Endothelial cell of umbilical vein (primary cell): ENCODE results near the gene KLC3. TPM values are rescaled to one million over a fixed set of nuclear protein-coding genes. Genes with fewer than 3 reads are reported as not detected.
"Not testable (repeated sequence)": the region's sequence is repeated elsewhere in the genome, so short reads cannot be mapped to it uniquely, and the experiment has no call there.

ENCODE experiments used
- BruUV-seq: library from RNA; stranded (reverse); fragments of 400-500 nt; replicated peaks from 2 replicates; lab custom pipeline; 2021; lab: Mats Ljungman, UMichigan
- CTCF ChIA-PET: fragments of 300-600, 350-600 bp; sonication (Branson Sonifier 250); formaldehyde crosslinking; loops from one replicate; lab custom pipeline; 2021; ENCODE audit warnings: antibody characterized with exemption, inconsistent platforms; lab: Charles Lee
- POLR2A ChIA-PET: fragments of 300-600, 350-600 bp; sonication (Branson Sonifier 250); formaldehyde crosslinking; loops from one replicate; lab custom pipeline; 2021; ENCODE audit warnings: antibody characterized with exemption, inconsistent platforms; lab: Charles Lee
- DNase-seq: peaks from one replicate; pipeline ENCODE4 v3.0.0-alpha.2; 2011; ENCODE audit warnings: low read depth, low spot score
- FAIRE-seq: peaks from 2 replicates; lab custom pipeline; 2011; peaks lifted over from hg19 to GRCh38; lab: Jason Lieb, UNC
- H2AFZ ChIP-seq: 2 replicates; pipeline ENCODE4 v1.6.0; 2012; ENCODE audit warnings: low read depth, low read length, control low read depth, inconsistent platforms
- H3K27ac ChIP-seq: 2 replicates; pipeline ENCODE4 v1.5.1; 2011; ENCODE audit warnings: low read depth, mild to moderate bottlenecking, control low read depth, low read length, moderate library complexity; ENCODE audit not compliant: insufficient read depth
- H3K27me3 ChIP-seq, 2 experiments: 2 replicates each; pipeline versions ENCODE4 v1.6.0 to v1.6.1; 2011; ENCODE audit warnings: low read length in 2 of 2, mixed read lengths in 1 of 2; ENCODE audit not compliant: control insufficient read depth in 2 of 2, insufficient read depth in 2 of 2
- H3K36me3 ChIP-seq, 2 experiments: 2 replicates in 1 of 2; 3 replicates in 1 of 2; pipeline ENCODE4 v1.5.1; 2011; ENCODE audit warnings: low read length in 2 of 2, mild to moderate bottlenecking in 1 of 2, moderate library complexity in 1 of 2; ENCODE audit not compliant: control insufficient read depth in 2 of 2, insufficient read depth in 2 of 2; ENCODE audit errors: extremely low read depth in 1 of 2
- H3K4me1 ChIP-seq: 3 replicates; pipeline ENCODE4 v1.5.1; 2011; ENCODE audit warnings: mild to moderate bottlenecking, low read length; ENCODE audit not compliant: control insufficient read depth, insufficient read depth; ENCODE audit errors: extremely low read depth
- H3K4me2 ChIP-seq: 2 replicates; pipeline ENCODE4 v1.6.1; 2011; ENCODE audit warnings: low read length, control low read depth, mixed read lengths; ENCODE audit not compliant: insufficient read depth
- H3K4me3 ChIP-seq, 3 experiments: fragments of 200-600 bp in 1 of 3; sonication (generic), shearing (Covaris generic) in 1 of 3; replicated peaks in 1 of 3; 2 replicates each; pipeline ENCODE4 v1.5.1; 2011 to 2016; ENCODE audit warnings: control low read depth in 3 of 3, low read length in 3 of 3, mild to moderate bottlenecking in 2 of 3, inconsistent platforms in 1 of 3, low read depth in 1 of 3, moderate library complexity in 1 of 3; ENCODE audit not compliant: insufficient read depth in 1 of 3
- H3K79me2 ChIP-seq: 2 replicates; pipeline ENCODE4 v1.6.0; 2012; ENCODE audit warnings: low read length, inconsistent platforms; ENCODE audit not compliant: control insufficient read depth, insufficient read depth
- H3K9ac ChIP-seq: replicated peaks from 2 replicates; pipeline ENCODE3; 2011; ENCODE audit warnings: low read length, control low read depth; ENCODE audit not compliant: insufficient read depth; ENCODE audit errors: extremely low read depth
- H3K9me1 ChIP-seq: replicated peaks from 3 replicates; pipeline ENCODE4 v1.6.0; 2011; ENCODE audit warnings: mild to moderate bottlenecking, low read length; ENCODE audit not compliant: control insufficient read depth, insufficient read depth; ENCODE audit errors: extremely low read depth
- H3K9me3 ChIP-seq: replicated peaks from 2 replicates; pipeline ENCODE4 v1.5.1; 2012; ENCODE audit warnings: low read length, inconsistent platforms; ENCODE audit not compliant: control insufficient read depth, insufficient read depth
- H4K20me1 ChIP-seq: replicated peaks from 2 replicates; pipeline ENCODE3; 2011; ENCODE audit warnings: mild to moderate bottlenecking, low read length; ENCODE audit not compliant: control insufficient read depth, insufficient read depth; ENCODE audit errors: extremely low read depth
- EZH2 ChIP-seq: IDR thresholded peaks from 2 replicates; pipeline ENCODE4 v1.6.1; 2012; ENCODE audit warnings: borderline replicate concordance, low read depth, mild to moderate bottlenecking, moderate library complexity, low read length, inconsistent platforms; ENCODE audit not compliant: severe bottlenecking
- FOS ChIP-seq: IDR thresholded peaks from 2 replicates; pipeline ENCODE4 v1.6.1; 2011; ENCODE audit warnings: mild to moderate bottlenecking, low read length, moderate library complexity, borderline replicate concordance; ENCODE audit not compliant: insufficient read depth
- GATA2 ChIP-seq: IDR thresholded peaks from 2 replicates; pipeline ENCODE4 v1.7.0; 2011; ENCODE audit warnings: low read depth, mild to moderate bottlenecking, moderate library complexity, mixed read lengths, low read length; ENCODE audit not compliant: insufficient read length, insufficient read depth
- JUN ChIP-seq: IDR thresholded peaks from 2 replicates; pipeline ENCODE4 v1.6.1; 2011; ENCODE audit warnings: borderline replicate concordance, low read depth; ENCODE audit not compliant: insufficient read length, insufficient read depth
- MAX ChIP-seq: IDR thresholded peaks from 2 replicates; pipeline ENCODE4 v1.6.1; 2011; ENCODE audit not compliant: insufficient read depth, insufficient read length
- MYC ChIP-seq: IDR thresholded peaks from one replicate; pipeline ENCODE4 v1.6.1; 2011; ENCODE audit warnings: mild to moderate bottlenecking, low read depth, low read length
- POLR2A ChIP-seq: IDR thresholded peaks from 2 replicates; pipeline ENCODE4 v1.6.1; 2012; ENCODE audit warnings: low read depth, mild to moderate bottlenecking, control low read depth, low read length
- POLR2AphosphoS5 ChIP-seq: IDR thresholded peaks from 2 replicates; pipeline ENCODE4 v1.6.1; 2012; ENCODE audit warnings: low read depth, mild to moderate bottlenecking, control low read depth, low read length, moderate library complexity; ENCODE audit not compliant: insufficient read depth
- dilution Hi-C: fragments of 300-500 bp; cut with MboI; formaldehyde crosslinking; loops from one replicate; pipeline ENCODE4 v1.15.0; 2019; ENCODE audit warnings: low sequenced_read_pairs; ENCODE audit not compliant: extremely low pct_ligation_motif_present
- intact Hi-C: fragments of 100-400 bp; cut with micrococcal nuclease; formaldehyde crosslinking; loops from one replicate; pipeline ENCODE4 v1.10.0; 2022
- polyA plus RNA-seq, 4 experiments: library from polyadenylated mRNA; depleted of rRNA in 3 of 4; stranded (reverse) in 3 of 4; unstranded in 1 of 4; fragments of >200 nt; gene quantifications; 2 replicates each; pipeline versions ENCODE4 v1.2.1 to v1.2.3, GENCODE V29; 2011 to 2012; ENCODE audit warnings: missing spikeins in 1 of 4
- total RNA-seq: library from RNA; stranded (reverse); gene quantifications from 2 replicates; pipeline ENCODE4 v1.2.3, GENCODE V29; 2021
- TF ChIP-seq, protein P1 (sequence below), 2 donors: IDR thresholded peaks; 1 replicate in 1 of 2; 2 replicates in 1 of 2; pipeline ENCODE4 v1.5.1; 2011; ENCODE audit warnings: low read length in 2 of 2, mild to moderate bottlenecking in 2 of 2, moderate library complexity in 2 of 2, control low read depth in 1 of 2, inconsistent platforms in 1 of 2, low read depth in 1 of 2; ENCODE audit not compliant: insufficient read depth in 1 of 2; ENCODE audit errors: extremely low read depth in 1 of 2

The KLC3 gene
- total and polyA plus RNA-seq, 2 donors (not counting 3 experiments of a cell fraction or from before 2014, with no cell fraction given) = not detected

DNA sequence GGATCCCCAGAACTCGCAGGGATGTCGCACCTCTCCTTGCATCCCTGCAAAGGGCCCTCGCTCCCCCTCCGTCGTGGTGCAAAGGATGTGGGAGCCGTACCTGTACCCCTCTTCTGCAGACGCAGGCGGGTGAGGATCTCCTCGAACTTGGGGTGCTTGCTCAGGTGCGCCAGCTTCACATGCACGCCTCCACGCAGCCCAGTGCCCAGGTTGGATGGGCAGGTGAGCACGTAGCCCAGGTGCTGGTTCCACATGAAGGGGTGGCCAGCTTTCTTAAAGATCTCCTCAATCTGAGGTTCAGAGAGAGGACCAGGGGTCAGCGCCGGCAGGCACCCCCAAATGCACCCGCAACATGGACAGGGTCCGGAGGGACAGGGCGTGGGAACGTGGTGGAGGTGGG, 33.2 kb upstream of the KLC3 start:
- Histone ChIP-seq H2AFZ (no peak overlapping the region), H3K27me3 (peaks cover 0 to 7% of the 10 kb centered on the region in 2 experiments), H3K36me3 (no peaks in the 10 kb centered on the region), H3K9me3 (no peaks in the 10 kb centered on the region), H3K9me1 (no peaks in the 10 kb centered on the region), H4K20me1 (no peaks in the 10 kb centered on the region), H3K4me3 (no peak overlapping the region), H3K4me2 (no peak overlapping the region), H3K27ac (no peak overlapping the region), H3K79me2 (no peaks in the 10 kb centered on the region), H3K4me1 (no peaks in the 10 kb centered on the region), H3K9ac (no peak overlapping the region)
- intact Hi-C loops (no loop called here), dilution Hi-C loops (no loop called here)
- POLR2A ChIA-PET = interaction anchor here (0.6 kb wide), 1 partner anchor 211 kb away, joined by 5 read pairs; no protein-coding TSS in a partner anchor
- no peak for DNase-seq
- TF ChIP-seq POLR2A (no peak), MYC (no peak), JUN (no peak), FOS (no peak), POLR2AphosphoS5 (no peak), EZH2 (no peak), MAX (no peak), GATA2 (no peak)
- TF ChIP-seq, protein P1, sequence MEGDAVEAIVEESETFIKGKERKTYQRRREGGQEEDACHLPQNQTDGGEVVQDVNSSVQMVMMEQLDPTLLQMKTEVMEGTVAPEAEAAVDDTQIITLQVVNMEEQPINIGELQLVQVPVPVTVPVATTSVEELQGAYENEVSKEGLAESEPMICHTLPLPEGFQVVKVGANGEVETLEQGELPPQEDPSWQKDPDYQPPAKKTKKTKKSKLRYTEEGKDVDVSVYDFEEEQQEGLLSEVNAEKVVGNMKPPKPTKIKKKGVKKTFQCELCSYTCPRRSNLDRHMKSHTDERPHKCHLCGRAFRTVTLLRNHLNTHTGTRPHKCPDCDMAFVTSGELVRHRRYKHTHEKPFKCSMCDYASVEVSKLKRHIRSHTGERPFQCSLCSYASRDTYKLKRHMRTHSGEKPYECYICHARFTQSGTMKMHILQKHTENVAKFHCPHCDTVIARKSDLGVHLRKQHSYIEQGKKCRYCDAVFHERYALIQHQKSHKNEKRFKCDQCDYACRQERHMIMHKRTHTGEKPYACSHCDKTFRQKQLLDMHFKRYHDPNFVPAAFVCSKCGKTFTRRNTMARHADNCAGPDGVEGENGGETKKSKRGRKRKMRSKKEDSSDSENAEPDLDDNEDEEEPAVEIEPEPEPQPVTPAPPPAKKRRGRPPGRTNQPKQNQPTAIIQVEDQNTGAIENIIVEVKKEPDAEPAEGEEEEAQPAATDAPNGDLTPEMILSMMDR (IDR thresholded peaks at IDR 0.05; ENCODE audit: extremely low read depth in 1 of 2, insufficient read depth in 1 of 2, low read depth in 1 of 2, low read length in 2 of 2) = no peak
- CTCF ChIA-PET = no interaction called here
- BruUV-seq = no TSS peak
- no peak for FAIRE-seq

- H3K4me2 ChIP-seq, H3K79me2 ChIP-seq, H3K9me1 ChIP-seq, H2AFZ ChIP-seq, H3K36me3 ChIP-seq, H3K4me3 ChIP-seq, H3K9me3 ChIP-seq, intact Hi-C loops, H3K27ac ChIP-seq, dilution Hi-C loops, H3K4me1 ChIP-seq, POLR2A ChIA-PET, FAIRE-seq, H3K9ac ChIP-seq, H4K20me1 ChIP-seq, DNase-seq, BruUV-seq, H3K27me3 ChIP-seq: not testable (repeated sequence)
- CTCF ChIA-PET = interaction anchor here (0.6 to 1.0 kb wide), 2 partner anchors 17 to 24 kb away, joined by 3 read pairs; no protein-coding TSS in a partner anchor
Measured at GRCh38 chr19:45309322-45309721, 31.2 kb upstream of the KLC3 start.
